ENCODE results near the gene SLC2A4RG. TPM values are rescaled to one million over a fixed set of nuclear protein-coding genes. Genes with fewer than 3 reads are reported as not detected.

The SLC2A4RG gene
- total RNA-seq, 1 experiment from 2014 or later, result 200 TPM

GRCh38 chr20:63699466-63700198 is 39.9 kb upstream of the SLC2A4RG start:
- DNase-seq (ENCODE audit: low spot score), result no peak

GRCh38 chr20:63700199-63701050 is 39.2 kb upstream of the SLC2A4RG start:
- no peak for DNase-seq (ENCODE audit: low spot score)

- no peak for DNase-seq (ENCODE audit: low spot score)
Observed at GRCh38 chr20:63701051-63701328, 38.6 kb upstream of the SLC2A4RG start.

GRCh38 chr20:63701329-63702035 is 38.1 kb upstream of the SLC2A4RG start:
- no peak for DNase-seq (ENCODE audit: low spot score)

- no peak for DNase-seq (ENCODE audit: low spot score)
Observed at GRCh38 chr20:63702036-63702665, 37.4 kb upstream of the SLC2A4RG start.

GRCh38 chr20:63702751-63703470 is 36.7 kb upstream of the SLC2A4RG start:
- DNase-seq (ENCODE audit: low spot score), result no peak

GRCh38 chr20:63703471-63703975 is 36.1 kb upstream of the SLC2A4RG start:
- DNase-seq (ENCODE audit: low spot score), result no peak

- DNase-seq (ENCODE audit: low spot score), result no peak
Observed at GRCh38 chr20:63703976-63704748, 35.4 kb upstream of the SLC2A4RG start.

GRCh38 chr20:63704749-63705117 is 34.8 kb upstream of the SLC2A4RG start:
- DNase-seq (ENCODE audit: low spot score), result no peak

- DNase-seq (ENCODE audit: low spot score), result no peak
Observed at GRCh38 chr20:63705232-63706026, 34.1 kb upstream of the SLC2A4RG start.

GRCh38 chr20:63706027-63706695 is 33.4 kb upstream of the SLC2A4RG start:
- no peak for DNase-seq (ENCODE audit: low spot score)

GRCh38 chr20:63706852-63707557 is 32.6 kb upstream of the SLC2A4RG start:
- peak; percentile 86 for DNase-seq (ENCODE audit: low spot score)

GRCh38 chr20:63707558-63708300 is 31.8 kb upstream of the SLC2A4RG start, which contains the start of the genes ARFRP1 and ZGPAT:
Gene ARFRP1 (minus strand): TSS chr20:63707976. CDS start chr20:63707091, 885 bp downstream.
Gene ZGPAT (plus strand): TSS chr20:63708039. CDS start chr20:63708581, 542 bp downstream.
- DNase-seq (ENCODE audit: low spot score), result peak; percentile 92

GRCh38 chr20:63708301-63709148 is 31.1 kb upstream of the SLC2A4RG start:
- DNase-seq (ENCODE audit: low spot score), result no peak

- DNase-seq (ENCODE audit: low spot score), result no peak
Observed at GRCh38 chr20:63709149-63709527, 30.4 kb upstream of the SLC2A4RG start.

- DNase-seq (ENCODE audit: low spot score), result no peak
Observed at GRCh38 chr20:63711085-63711645, 28.4 kb upstream of the SLC2A4RG start.
